ENCODE measurements around the gene CDH12.

The CDH12 gene

DNA sequence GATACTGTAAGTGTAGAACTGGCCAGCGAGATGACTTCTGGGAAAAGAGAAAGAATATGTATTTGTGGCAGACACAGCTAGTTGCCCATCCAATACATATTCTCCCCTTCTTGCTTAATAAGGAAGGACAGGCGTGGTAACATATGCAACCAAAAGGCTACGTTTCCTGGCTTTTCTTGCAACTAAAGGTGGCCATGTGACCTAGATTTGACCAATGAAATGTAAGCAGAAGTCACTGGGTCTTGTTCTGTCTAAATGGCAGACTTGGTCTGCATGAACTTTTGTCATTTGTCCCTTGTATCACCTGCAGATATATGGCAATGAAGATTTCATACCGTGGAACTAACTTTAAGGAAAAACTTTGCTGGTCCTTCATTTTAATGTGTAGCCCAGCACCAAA, 183.8 kb downstream of the CDH12 start:
- H3K4me1 ChIP-seq (ENCODE audit: low read length) = no peaks in the 10 kb centered on the region
- H3K27ac ChIP-seq (ENCODE audit: low read length) = no peak overlapping the region
- H3K4me3 ChIP-seq (ENCODE audit: low read length) = no peak overlapping the region
- no peak overlapping the region for H3K4me2 ChIP-seq (ENCODE audit: low read length)
- 0 out of 2 replicates have a peak overlapping the region, but pooled peaks have one; percentile 20 for H2AFZ ChIP-seq (ENCODE audit: low read depth, low read length)
- no peaks in the 10 kb centered on the region for H3K79me2 ChIP-seq (ENCODE audit: low read length)
- H3K27me3 ChIP-seq (ENCODE audit: low read depth, low read length) = no peaks in the 10 kb centered on the region
- no peaks in the 10 kb centered on the region for H3K36me3 ChIP-seq (replicated peaks; ENCODE audit: low read depth, low read length)
- no peaks in the 10 kb centered on the region for H4K20me1 ChIP-seq (ENCODE audit: insufficient read depth, low read length)
- no peak overlapping the region for H3K9ac ChIP-seq (ENCODE audit: low read length)
- TF ChIP-seq EZH2phosphoT487 (IDR thresholded peaks at IDR 0.05; ENCODE audit: low read depth) (no peak), CTCF (IDR thresholded peaks at IDR 0.05; ENCODE audit: low read depth, low read length) (no peak)
- H3K9me3 ChIP-seq (ENCODE audit: insufficient read depth, low read length) = no peaks in the 10 kb centered on the region

- H3K4me3 ChIP-seq (ENCODE audit: low read length) = no peak overlapping the region
- H3K9me3 ChIP-seq (ENCODE audit: insufficient read depth, low read length) = no peaks in the 10 kb centered on the region
- H3K27me3 ChIP-seq (ENCODE audit: low read depth, low read length) = no peaks in the 10 kb centered on the region
- H3K4me2 ChIP-seq (ENCODE audit: low read length) = no peak overlapping the region
- H4K20me1 ChIP-seq (ENCODE audit: insufficient read depth, low read length) = no peaks in the 10 kb centered on the region
- no peaks in the 10 kb centered on the region for H3K36me3 ChIP-seq (replicated peaks; ENCODE audit: low read depth, low read length)
- H3K79me2 ChIP-seq (ENCODE audit: low read length) = no peaks in the 10 kb centered on the region
- H3K27ac ChIP-seq (ENCODE audit: low read length) = no peak overlapping the region
- TF ChIP-seq CTCF (IDR thresholded peaks at IDR 0.05; ENCODE audit: low read depth, low read length) = no peak
- no peak for TF ChIP-seq EZH2phosphoT487 (IDR thresholded peaks at IDR 0.05; ENCODE audit: low read depth)
- H3K4me1 ChIP-seq (ENCODE audit: low read length) = no peaks in the 10 kb centered on the region
- H2AFZ ChIP-seq (ENCODE audit: low read depth, low read length) = no peak overlapping the region
- H3K9ac ChIP-seq (ENCODE audit: low read length) = no peak overlapping the region
These were observed 187.3 kb downstream of the CDH12 start for GRCh38 chr5:22665801-22666200.

DNA sequence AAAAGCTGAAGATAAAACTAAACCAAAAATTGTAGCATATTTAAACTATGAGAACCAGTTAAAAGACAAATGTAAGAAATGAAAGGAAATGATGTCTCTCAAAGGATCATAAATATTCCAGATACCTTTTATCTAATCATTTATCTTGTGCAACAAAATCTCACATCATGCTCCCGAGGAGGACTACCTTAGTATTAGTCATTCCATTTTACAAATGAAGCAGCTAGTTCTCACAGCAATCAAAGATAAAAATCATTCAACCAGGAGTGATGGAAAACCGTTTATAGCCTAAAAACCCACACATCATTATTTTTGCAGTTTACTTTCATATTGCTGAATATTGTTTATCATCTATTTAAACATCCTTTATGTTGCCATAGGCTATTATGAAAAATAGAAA, 190.0 kb downstream of the CDH12 start:
- Histone ChIP-seq H3K79me2 (ENCODE audit: low read length) (no peaks in the 10 kb centered on the region), H3K27ac (ENCODE audit: low read length) (no peak overlapping the region), H2AFZ (ENCODE audit: low read depth, low read length) (no peak overlapping the region), H3K36me3 (replicated peaks; ENCODE audit: low read depth, low read length) (no peaks in the 10 kb centered on the region), H3K4me1 (ENCODE audit: low read length) (no peaks in the 10 kb centered on the region), H3K9ac (ENCODE audit: low read length) (no peak overlapping the region), H3K4me2 (ENCODE audit: low read length) (no peak overlapping the region), H3K4me3 (ENCODE audit: low read length) (no peak overlapping the region), H4K20me1 (ENCODE audit: insufficient read depth, low read length) (no peaks in the 10 kb centered on the region), H3K27me3 (ENCODE audit: low read depth, low read length) (no peaks in the 10 kb centered on the region), H3K9me3 (ENCODE audit: insufficient read depth, low read length) (no peaks in the 10 kb centered on the region)
- TF ChIP-seq CTCF (IDR thresholded peaks at IDR 0.05; ENCODE audit: low read depth, low read length) (no peak), EZH2phosphoT487 (IDR thresholded peaks at IDR 0.05; ENCODE audit: low read depth) (no peak)

DNA sequence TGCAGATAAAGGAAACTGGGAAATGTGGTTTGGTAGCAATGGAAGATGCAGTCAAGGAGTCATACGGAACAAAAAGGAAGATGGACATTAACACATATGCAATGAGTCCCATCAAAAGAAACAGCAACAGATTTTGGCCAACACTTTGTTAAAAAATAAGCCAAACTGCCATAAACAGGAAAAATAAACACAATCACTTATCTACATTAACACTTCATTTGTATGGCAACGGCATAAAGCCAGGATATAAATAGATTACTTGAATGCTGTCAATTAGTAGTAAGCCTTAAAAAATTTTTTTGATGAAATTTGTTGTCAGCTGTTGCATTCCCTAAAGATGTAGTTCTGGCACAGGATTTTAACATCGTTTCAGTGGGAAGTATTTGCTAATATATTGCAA, 190.8 kb downstream of the CDH12 start:
- no peaks in the 10 kb centered on the region for H3K9me3 ChIP-seq (ENCODE audit: insufficient read depth, low read length)
- no peaks in the 10 kb centered on the region for H3K4me1 ChIP-seq (ENCODE audit: low read length)
- H3K4me2 ChIP-seq (ENCODE audit: low read length) = no peak overlapping the region
- no peak for TF ChIP-seq EZH2phosphoT487 (IDR thresholded peaks at IDR 0.05; ENCODE audit: low read depth)
- no peak for TF ChIP-seq CTCF (IDR thresholded peaks at IDR 0.05; ENCODE audit: low read depth, low read length)
- no peaks in the 10 kb centered on the region for H3K79me2 ChIP-seq (ENCODE audit: low read length)
- no peak overlapping the region for H2AFZ ChIP-seq (ENCODE audit: low read depth, low read length)
- no peaks in the 10 kb centered on the region for H3K27me3 ChIP-seq (ENCODE audit: low read depth, low read length)
- H3K36me3 ChIP-seq (replicated peaks; ENCODE audit: low read depth, low read length) = no peaks in the 10 kb centered on the region
- no peaks in the 10 kb centered on the region for H4K20me1 ChIP-seq (ENCODE audit: insufficient read depth, low read length)
- no peak overlapping the region for H3K27ac ChIP-seq (ENCODE audit: low read length)
- H3K4me3 ChIP-seq (ENCODE audit: low read length) = no peak overlapping the region
- no peak overlapping the region for H3K9ac ChIP-seq (ENCODE audit: low read length)
